CD4-positive, alpha-beta T cell treated with Interleukin-2 at 100 ng/mL for 4 hours (primary cell): ENCODE measurements around the gene MYH13.

Experiments
- DNase-seq: peaks from one replicate; pipeline ENCODE4 v3.0.0-alpha.2; 2020; ENCODE audit warnings: low spot score

The MYH13 gene

DNA sequence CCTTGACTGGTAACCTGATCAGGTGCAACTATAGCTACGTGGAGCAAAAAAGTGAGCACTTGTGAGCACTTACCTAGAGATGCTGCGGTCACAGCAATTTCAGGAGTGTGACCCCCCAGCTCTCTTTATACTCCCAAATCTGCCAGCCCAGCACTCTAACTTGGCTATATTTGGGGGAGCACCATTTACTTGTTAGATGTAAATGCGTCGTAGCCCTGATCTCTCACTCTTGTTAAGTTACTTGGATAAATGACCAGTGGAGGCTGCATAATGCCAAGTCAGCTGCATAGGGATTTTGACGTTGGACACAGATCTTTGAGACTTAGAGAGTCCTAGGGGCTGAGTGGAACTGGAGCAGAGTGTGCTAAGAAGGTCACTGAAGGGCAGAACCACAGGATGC is at the start of gene MYH13:
Gene MYH13 (minus strand): TSS at position 101 of the 400 bp plus-strand sequence. CDS start 8,476 bp downstream, outside the sequence.
- DNase-seq: no peak

DNA sequence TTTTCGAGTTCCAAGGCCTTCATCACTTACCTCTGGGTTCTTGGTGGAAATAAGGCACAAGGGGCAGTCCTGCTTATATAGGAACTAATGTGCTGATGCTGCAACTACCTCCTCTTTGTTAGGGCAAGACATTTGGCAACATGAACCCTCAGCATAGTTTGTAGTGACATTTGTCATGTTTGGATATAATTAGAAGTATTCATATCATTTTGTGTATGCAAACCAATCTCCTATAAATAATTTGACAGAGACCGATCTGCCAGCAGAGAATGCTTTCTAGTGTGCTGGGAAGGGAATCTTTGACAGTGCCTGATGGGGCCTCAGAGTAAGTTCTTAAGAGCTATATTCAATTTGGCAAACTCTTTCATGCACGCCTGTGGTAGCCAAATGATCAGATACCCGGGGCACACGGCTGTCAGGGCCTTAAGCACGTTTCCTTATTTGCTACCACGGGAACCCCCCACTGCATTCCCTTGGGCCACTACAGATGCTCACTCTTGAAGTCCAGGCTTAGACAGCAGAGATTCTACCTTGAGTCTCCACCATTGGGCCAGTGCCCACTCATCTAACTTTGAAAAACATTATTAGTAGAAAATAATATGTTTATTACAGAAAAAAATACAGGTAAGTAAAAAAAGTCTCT is 49.2 kb upstream of the MYH13 start, which contains the start of gene MYH8:
Gene MYH8 (minus strand): TSS at position 51 of the 643 bp plus-strand sequence. CDS start 1,723 bp downstream, outside the sequence.
- no peak for DNase-seq

DNA sequence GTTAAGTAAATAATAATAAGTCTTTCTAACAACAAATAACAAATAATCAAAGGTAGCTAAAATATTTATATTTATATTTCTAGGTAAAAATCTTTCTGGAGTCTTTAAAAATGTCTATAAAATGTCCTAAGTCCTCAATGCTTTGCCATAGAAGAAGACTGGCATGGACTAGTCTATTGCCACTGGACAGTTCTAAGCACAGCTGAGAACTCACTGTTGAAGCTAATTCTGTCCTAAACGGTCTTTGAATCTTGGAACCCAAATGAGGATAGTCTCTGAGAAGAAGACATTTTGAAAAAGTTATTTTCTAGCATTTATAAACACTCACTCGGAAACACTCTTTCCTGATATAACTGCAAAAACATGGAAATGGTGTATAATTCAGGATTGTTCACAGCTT is 48.4 kb upstream of the MYH13 start:
- DNase-seq: no peak

DNA sequence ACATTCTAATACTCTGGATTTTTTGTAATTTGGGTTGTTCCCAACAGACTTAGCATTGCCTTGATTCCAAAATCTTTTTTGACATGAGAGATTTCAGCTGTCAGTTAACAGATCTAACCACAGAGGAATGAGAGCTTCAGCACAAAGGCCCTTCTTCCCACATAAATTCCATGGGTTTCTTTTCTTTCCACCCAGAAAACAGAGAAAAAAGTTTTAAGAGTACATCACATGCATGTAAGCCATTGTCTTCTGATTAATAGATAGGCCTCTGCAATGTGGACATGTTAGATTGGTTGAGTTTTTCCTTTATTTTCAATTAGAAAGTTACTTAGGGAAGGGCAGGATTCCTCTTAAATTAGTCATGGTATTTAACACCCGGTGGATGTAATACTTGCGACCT is 48.0 kb upstream of the MYH13 start:
- DNase-seq: no peak

DNA sequence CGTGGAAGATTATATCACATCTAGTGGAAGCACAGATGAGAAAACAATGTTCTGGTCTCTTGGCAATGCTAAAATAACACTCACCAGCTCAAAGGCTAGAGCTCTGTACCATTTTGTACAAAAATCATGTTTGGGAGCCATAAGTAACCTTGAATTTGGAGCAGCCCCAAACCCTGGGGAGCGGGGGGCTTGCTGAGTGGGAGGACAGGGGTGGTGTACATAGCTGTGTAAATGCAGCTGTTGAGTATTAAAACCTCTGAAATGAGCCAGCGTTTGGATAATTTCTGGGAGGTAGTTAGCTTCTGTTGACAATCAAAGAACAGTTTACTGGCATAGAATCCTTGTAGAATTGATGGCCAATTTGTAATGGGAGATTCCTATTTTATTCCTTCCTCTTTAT is 44.6 kb upstream of the MYH13 start:
- DNase-seq: no peak

GRCh38 chr17:10415161-10415560 is 42.4 kb upstream of the MYH13 start:
- DNase-seq: no peak

DNA sequence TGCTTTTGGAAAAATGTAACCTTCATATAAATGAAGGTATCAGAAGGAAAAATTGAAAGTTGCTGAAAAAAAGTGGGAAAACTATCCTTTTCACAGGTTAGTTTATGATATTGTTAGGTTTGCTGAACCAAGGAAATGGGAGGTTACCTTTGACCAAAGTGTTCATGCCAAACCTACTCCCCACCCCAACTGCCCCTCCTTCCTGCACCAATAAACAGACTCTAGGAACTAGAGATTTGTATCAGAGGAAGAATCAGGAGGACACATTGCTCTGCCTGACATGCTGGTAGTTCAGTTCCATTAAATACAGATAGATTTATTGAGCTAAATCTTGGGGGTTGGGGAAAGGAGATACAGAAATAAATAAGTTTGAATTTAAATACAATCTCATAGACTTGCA is 30.8 kb upstream of the MYH13 start:
- DNase-seq: no peak

DNA sequence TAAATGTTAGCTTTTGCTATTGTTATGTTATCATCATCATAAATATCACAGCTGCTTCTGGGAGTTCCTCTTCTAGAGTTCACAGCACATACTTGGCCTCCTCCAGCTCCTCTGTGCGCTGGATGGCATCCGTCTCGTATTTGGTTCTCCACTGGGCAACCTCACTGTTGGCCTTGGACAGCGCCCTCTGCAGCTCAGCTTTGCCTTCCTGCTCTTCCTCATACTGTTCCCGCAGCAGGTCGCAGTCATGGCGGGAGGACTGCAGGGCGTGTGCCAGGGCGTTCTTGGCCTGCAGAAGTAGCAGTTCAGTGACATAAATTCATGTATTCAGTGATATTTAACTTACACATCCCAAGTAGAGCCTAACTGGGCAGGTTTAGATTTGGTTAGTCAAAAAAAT is 25.5 kb upstream of the MYH13 start:
- DNase-seq: no peak

- no peak for DNase-seq
Measured at GRCh38 chr17:10396524-10397163, 23.8 kb upstream of the MYH13 start.

- no peak for DNase-seq
Measured at GRCh38 chr17:10394201-10394887, 21.5 kb upstream of the MYH13 start.

- no peak for DNase-seq
Measured at GRCh38 chr17:10392880-10393279, 20.1 kb upstream of the MYH13 start.

- no peak for DNase-seq
Measured at GRCh38 chr17:10385871-10386270, 13.1 kb upstream of the MYH13 start.

GRCh38 chr17:10384175-10384574 is 11.4 kb upstream of the MYH13 start:
- no peak for DNase-seq

GRCh38 chr17:10380631-10381408 is 8.0 kb upstream of the MYH13 start:
- DNase-seq: no peak

- DNase-seq: no peak
Measured at GRCh38 chr17:10370016-10370608, 2.7 kb downstream of the MYH13 start.

GRCh38 chr17:10369239-10369638 is 3.6 kb downstream of the MYH13 start:
- no peak for DNase-seq

GRCh38 chr17:10368561-10368960 is 4.2 kb downstream of the MYH13 start:
- DNase-seq: no peak

DNA sequence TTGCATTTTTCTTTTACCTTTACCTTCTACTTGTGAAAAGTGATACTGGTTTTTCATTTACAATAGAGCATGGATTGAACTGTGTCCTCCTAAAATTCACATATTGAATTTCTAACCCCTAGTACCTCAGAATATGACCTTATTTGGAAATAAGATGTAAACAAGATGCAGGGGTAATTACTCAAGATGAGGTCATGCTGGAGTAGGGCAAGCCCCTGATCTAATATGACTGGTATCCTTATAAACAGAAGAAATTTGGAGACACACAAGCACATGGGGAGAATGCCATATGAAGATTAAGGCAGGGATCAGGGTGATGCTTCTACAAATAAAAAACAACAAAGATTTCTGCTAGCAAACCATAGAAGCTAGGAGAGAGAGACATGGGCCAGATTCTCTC is 12.2 kb downstream of the MYH13 start:
- DNase-seq: no peak

DNA sequence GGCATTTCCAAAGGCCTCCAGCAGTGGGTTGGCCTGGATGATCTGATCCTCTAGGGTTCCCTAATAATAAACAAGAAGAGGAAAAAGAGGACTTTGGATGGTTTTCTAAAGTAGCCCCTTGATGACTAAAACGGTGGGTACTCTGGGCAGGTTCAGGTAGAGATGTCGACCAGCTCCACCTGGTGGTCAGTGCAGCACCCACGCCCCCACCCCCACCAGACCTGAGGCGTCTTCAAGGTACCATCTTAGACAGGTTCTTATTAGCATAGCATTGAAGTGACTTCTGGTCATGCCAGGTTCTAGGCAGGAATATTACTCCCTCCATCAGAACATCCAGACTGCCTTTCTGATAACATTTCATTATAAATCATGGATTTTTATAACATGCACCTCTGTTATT is 15.0 kb downstream of the MYH13 start:
- DNase-seq: peak; percentile 4

DNA sequence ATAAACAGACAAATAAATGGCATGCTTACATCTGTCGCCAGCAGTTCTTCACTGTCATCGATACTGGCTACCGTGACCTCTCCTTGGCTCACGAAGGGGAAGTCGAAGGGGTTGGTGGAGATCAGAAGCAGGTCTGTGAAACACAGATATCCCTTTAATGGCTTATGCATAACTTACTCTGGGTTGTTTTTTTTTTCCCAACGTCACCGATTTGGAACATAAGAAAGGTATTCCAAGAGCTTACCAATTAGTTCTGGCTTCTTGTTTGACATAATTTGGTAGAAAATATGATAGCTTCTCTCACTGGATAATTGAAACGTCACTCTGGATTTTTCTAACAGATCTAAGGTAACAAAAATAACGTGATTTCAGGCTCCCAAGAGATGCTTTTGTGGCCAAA is 18.2 kb downstream of the MYH13 start:
- DNase-seq: no peak

- no peak for DNase-seq
Measured at GRCh38 chr17:10352893-10353292, 19.9 kb downstream of the MYH13 start.

GRCh38 chr17:10349403-10349802 is 23.4 kb downstream of the MYH13 start:
- DNase-seq: no peak
